ENCODE measurements around the gene B3GNT7.
A peak's percentile ranks its signal among the peaks of the same experiment; 100 is the strongest.
"Not testable (repeated sequence)": the region's sequence is repeated elsewhere in the genome, so short reads cannot be mapped to it uniquely, and the experiment has no call there.

The B3GNT7 gene

DNA sequence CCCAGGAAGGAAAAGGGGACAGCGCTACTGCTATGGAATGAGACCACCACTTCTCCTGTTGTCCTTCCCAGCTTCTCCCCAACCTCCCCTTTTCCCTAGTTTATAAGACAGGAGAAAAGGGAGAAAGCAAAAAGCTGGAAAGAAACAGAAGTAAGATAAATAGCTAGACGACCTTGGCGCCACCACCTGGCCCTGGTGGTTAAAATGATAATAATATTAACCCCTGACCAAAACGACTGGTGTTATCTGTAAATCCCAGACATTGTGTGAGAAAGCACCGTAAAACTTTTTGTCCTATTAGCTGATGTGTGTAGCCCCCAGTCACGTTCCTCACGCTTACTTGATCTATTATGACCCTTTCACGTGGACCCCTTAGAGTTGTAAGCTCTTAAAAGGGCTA, 5.2 kb downstream of the B3GNT7 start:
- not testable (repeated sequence) for H3K4me2 ChIP-seq (ENCODE audit: low read depth, low read length); H3F3A ChIP-seq (ENCODE audit: insufficient read depth, low read length); H2AFZ ChIP-seq (ENCODE audit: low read length); H3K9me3 ChIP-seq (replicated peaks; ENCODE audit: insufficient read depth, low read length); H3K36me3 ChIP-seq (replicated peaks; ENCODE audit: insufficient read depth, low read length); DNase-seq; H3K27me3 ChIP-seq (replicated peaks; ENCODE audit: insufficient read depth, low read length); H3K27ac ChIP-seq (ENCODE audit: low read length); H4K20me1 ChIP-seq (ENCODE audit: insufficient read depth, low read length); H3K4me1 ChIP-seq (ENCODE audit: low read length); H3K9me2 ChIP-seq (replicated peaks; ENCODE audit: insufficient read depth, low read length); H3K79me2 ChIP-seq (ENCODE audit: low read length); H3K4me3 ChIP-seq (ENCODE audit: low read length); H3K9ac ChIP-seq (ENCODE audit: low read length)
- TF ChIP-seq, protein P1, sequence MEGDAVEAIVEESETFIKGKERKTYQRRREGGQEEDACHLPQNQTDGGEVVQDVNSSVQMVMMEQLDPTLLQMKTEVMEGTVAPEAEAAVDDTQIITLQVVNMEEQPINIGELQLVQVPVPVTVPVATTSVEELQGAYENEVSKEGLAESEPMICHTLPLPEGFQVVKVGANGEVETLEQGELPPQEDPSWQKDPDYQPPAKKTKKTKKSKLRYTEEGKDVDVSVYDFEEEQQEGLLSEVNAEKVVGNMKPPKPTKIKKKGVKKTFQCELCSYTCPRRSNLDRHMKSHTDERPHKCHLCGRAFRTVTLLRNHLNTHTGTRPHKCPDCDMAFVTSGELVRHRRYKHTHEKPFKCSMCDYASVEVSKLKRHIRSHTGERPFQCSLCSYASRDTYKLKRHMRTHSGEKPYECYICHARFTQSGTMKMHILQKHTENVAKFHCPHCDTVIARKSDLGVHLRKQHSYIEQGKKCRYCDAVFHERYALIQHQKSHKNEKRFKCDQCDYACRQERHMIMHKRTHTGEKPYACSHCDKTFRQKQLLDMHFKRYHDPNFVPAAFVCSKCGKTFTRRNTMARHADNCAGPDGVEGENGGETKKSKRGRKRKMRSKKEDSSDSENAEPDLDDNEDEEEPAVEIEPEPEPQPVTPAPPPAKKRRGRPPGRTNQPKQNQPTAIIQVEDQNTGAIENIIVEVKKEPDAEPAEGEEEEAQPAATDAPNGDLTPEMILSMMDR (IDR thresholded peaks at IDR 0.05; ENCODE audit: low read length) = 0 out of 2 replicates have a peak, but pooled peaks have one; percentile 5

GRCh38 chr2:231401101-231401500, 5.6 kb downstream of the B3GNT7 start:
- not testable (repeated sequence) for H3K27me3 ChIP-seq (replicated peaks; ENCODE audit: insufficient read depth, low read length); H2AFZ ChIP-seq (ENCODE audit: low read length); DNase-seq; H4K20me1 ChIP-seq (ENCODE audit: insufficient read depth, low read length); H3K36me3 ChIP-seq (replicated peaks; ENCODE audit: insufficient read depth, low read length); H3F3A ChIP-seq (ENCODE audit: insufficient read depth, low read length); H3K9me2 ChIP-seq (replicated peaks; ENCODE audit: insufficient read depth, low read length); H3K4me2 ChIP-seq (ENCODE audit: low read depth, low read length); H3K27ac ChIP-seq (ENCODE audit: low read length); H3K79me2 ChIP-seq (ENCODE audit: low read length); H3K4me3 ChIP-seq (ENCODE audit: low read length); H3K9ac ChIP-seq (ENCODE audit: low read length); H3K9me3 ChIP-seq (replicated peaks; ENCODE audit: insufficient read depth, low read length); H3K4me1 ChIP-seq (ENCODE audit: low read length)

- H3F3A ChIP-seq (ENCODE audit: insufficient read depth, low read length); H3K27me3 ChIP-seq (replicated peaks; ENCODE audit: insufficient read depth, low read length); H3K9me2 ChIP-seq (replicated peaks; ENCODE audit: insufficient read depth, low read length); H3K9me3 ChIP-seq (replicated peaks; ENCODE audit: insufficient read depth, low read length); H3K27ac ChIP-seq (ENCODE audit: low read length); H3K4me3 ChIP-seq (ENCODE audit: low read length); H3K9ac ChIP-seq (ENCODE audit: low read length); H3K36me3 ChIP-seq (replicated peaks; ENCODE audit: insufficient read depth, low read length); H2AFZ ChIP-seq (ENCODE audit: low read length); H4K20me1 ChIP-seq (ENCODE audit: insufficient read depth, low read length); H3K4me2 ChIP-seq (ENCODE audit: low read depth, low read length); H3K79me2 ChIP-seq (ENCODE audit: low read length); DNase-seq: not testable (repeated sequence)
- peaks cover 10% of the 10 kb centered on the region; the same call in 1 of the 2 replicates for H3K4me1 ChIP-seq (ENCODE audit: low read length)
Measured at GRCh38 chr2:231403421-231404182, 8.1 kb downstream of the B3GNT7 start.

- not testable (repeated sequence) for H3K36me3 ChIP-seq (replicated peaks; ENCODE audit: insufficient read depth, low read length); H3K9me2 ChIP-seq (replicated peaks; ENCODE audit: insufficient read depth, low read length); H3K4me3 ChIP-seq (ENCODE audit: low read length); H3K27ac ChIP-seq (ENCODE audit: low read length); DNase-seq; H3K4me2 ChIP-seq (ENCODE audit: low read depth, low read length); H3F3A ChIP-seq (ENCODE audit: insufficient read depth, low read length); H3K9ac ChIP-seq (ENCODE audit: low read length); H3K79me2 ChIP-seq (ENCODE audit: low read length); H2AFZ ChIP-seq (ENCODE audit: low read length); H4K20me1 ChIP-seq (ENCODE audit: insufficient read depth, low read length); H3K27me3 ChIP-seq (replicated peaks; ENCODE audit: insufficient read depth, low read length); H3K9me3 ChIP-seq (replicated peaks; ENCODE audit: insufficient read depth, low read length)
- H3K4me1 ChIP-seq (ENCODE audit: low read length) = peaks cover 10% of the 10 kb centered on the region; the same call in 1 of the 2 replicates
Measured at GRCh38 chr2:231404183-231404578, 8.7 kb downstream of the B3GNT7 start.

- Histone ChIP-seq H3K4me1 (ENCODE audit: low read length) (peaks cover 10% of the 10 kb centered on the region; the same call in 1 of the 2 replicates), H2AFZ (ENCODE audit: low read length) (peak overlapping the region; percentile 74), H3K4me2 (ENCODE audit: low read depth, low read length) (peak overlapping the region; percentile 82), H3K4me3 (ENCODE audit: low read length) (peak overlapping the region; percentile 17; the same call in 1 of the 2 replicates)
- not testable (repeated sequence) for H3K27ac ChIP-seq (ENCODE audit: low read length); H3K27me3 ChIP-seq (replicated peaks; ENCODE audit: insufficient read depth, low read length); H3K9me2 ChIP-seq (replicated peaks; ENCODE audit: insufficient read depth, low read length); H3K9me3 ChIP-seq (replicated peaks; ENCODE audit: insufficient read depth, low read length); H3K9ac ChIP-seq (ENCODE audit: low read length); H3K79me2 ChIP-seq (ENCODE audit: low read length); H3F3A ChIP-seq (ENCODE audit: insufficient read depth, low read length); H4K20me1 ChIP-seq (ENCODE audit: insufficient read depth, low read length); H3K36me3 ChIP-seq (replicated peaks; ENCODE audit: insufficient read depth, low read length)
- DNase-seq = peak; percentile 40
- TF ChIP-seq, protein P1 (IDR thresholded peaks at IDR 0.05; ENCODE audit: low read length) = peak; percentile 30
Measured at GRCh38 chr2:231405601-231406367, 10.3 kb downstream of the B3GNT7 start.

DNA sequence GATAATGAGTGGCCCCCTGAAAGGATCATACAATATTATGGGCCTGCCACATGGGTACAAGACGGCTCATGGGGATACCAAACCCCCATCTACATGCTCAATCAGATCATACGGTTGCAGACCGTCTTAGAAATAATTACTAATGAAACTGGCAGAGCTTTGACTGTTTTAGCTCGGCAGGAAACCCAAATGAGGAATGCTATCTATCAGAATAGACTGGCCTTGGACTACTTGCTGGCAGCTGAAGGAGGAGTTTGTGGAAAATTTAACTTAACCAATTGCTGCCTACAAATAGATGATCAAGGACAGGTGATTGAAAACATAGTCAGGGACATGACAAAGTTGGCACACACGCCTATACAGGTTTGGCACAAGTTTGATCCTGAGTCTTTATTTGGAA, 12.2 kb downstream of the B3GNT7 start:
- not testable (repeated sequence) for H3K4me3 ChIP-seq (ENCODE audit: low read length); H3K4me2 ChIP-seq (ENCODE audit: low read depth, low read length); H4K20me1 ChIP-seq (ENCODE audit: insufficient read depth, low read length); DNase-seq; H3K9ac ChIP-seq (ENCODE audit: low read length); H3K79me2 ChIP-seq (ENCODE audit: low read length); H3F3A ChIP-seq (ENCODE audit: insufficient read depth, low read length); H3K27ac ChIP-seq (ENCODE audit: low read length); H3K9me2 ChIP-seq (replicated peaks; ENCODE audit: insufficient read depth, low read length); H3K36me3 ChIP-seq (replicated peaks; ENCODE audit: insufficient read depth, low read length); H3K27me3 ChIP-seq (replicated peaks; ENCODE audit: insufficient read depth, low read length); H3K9me3 ChIP-seq (replicated peaks; ENCODE audit: insufficient read depth, low read length); H2AFZ ChIP-seq (ENCODE audit: low read length)
- peaks cover 12% of the 10 kb centered on the region; the same call in 1 of the 2 replicates for H3K4me1 ChIP-seq (ENCODE audit: low read length)
